Measurements from ENCODE around the gene C10orf105. TPM values are rescaled to one million over a fixed set of nuclear protein-coding genes. Genes with fewer than 3 reads are reported as not detected.

C10orf105 gene, protein sequence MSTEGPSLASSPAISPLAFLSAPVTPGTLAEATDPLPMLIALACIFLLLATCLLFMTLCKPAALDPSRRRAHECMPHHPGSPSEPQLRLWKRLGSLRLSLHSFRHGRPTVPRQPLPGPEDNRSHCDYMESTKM
- total RNA-seq (2022) (not detected in 2 replicates), Bru-seq, nascent RNA (percentile 3 among the genes with signal in this experiment), BruChase-seq, experiment 1, labeled RNA remaining after a 2-hour chase (percentile 6 among the genes with signal in this experiment), BruChase-seq, experiment 2, labeled RNA remaining after a 6-hour chase (percentile 18 among the genes with signal in this experiment)
- long read RNA-seq, result 0 reads

DNA sequence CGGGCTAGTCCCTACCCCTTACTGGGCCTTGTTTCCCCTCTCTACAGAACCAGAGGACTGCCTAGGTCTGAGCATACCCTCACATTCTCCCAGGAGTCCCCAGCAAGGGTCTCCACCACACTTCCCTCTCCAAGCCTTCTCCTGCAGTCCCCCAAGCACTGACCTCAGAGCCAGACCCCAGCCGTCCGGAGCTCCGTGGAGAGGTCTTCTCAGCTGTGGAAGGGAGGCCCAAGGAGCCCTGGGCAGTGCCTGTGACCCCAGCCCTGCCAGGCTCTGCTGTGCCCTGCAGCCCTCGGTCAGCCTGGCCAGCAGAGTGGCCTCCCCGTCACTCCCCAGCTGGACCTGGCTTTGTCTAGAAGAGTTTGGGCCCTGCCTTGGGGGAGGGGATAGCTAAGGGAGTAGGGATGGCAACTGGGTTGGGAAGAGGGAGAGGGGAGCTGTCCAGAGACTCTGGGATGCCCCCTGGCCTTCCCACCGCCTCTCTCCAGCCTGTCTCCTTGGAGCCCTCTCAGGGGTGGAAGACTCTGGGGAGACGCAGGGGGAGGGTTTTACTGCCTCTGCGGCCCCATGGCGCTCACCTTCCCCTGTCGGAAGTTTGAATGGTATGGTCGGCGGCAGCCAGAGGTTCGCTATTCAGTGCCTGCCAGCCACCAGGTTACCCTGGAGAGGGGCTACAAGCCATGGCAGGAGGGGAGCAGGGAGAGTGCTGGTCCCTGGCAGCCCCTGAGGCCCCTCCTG, at the start of gene C10orf105:
C10orf105 (minus strand) TSS at position 315 of the 738 bp plus-strand sequence. CDS start 3,441 bp downstream, outside the sequence.
- BruUV-seq (replicated peaks), result no TSS peak
- POLR2A ChIA-PET, result no interaction called here
- intact Hi-C loops (cut with micrococcal nuclease; ENCODE audit: unreplicated experiment), result no loop called here

DNA sequence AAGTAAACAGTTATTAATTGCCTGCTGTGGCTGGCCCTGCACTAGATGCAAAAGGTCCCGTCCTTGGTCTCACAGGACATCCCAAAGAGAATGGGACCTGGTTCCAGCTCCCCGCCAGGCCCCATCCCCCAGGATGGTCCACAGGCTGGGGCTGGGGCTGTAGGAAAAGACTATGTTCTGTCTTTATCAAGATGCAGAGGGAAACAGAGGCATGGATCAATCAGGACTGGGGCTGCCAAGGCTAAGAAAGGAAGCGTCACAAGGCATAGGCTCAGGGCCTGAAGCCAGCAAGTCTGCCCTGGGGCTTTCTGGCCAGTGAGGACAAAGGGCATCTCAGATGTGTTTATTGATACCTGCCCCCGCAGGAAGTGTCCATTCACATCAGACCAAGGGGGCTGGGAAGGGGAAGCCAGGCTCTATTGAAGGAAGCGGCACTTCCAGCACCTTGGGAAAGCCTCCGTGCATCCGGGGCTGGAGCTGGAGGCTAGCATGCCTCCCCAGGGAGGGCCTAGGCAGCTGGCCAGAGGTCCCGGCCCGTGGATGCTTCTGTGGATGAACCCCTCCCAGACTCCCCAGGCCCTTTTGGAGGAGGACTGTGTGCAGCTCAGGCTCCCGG, 48.0 kb upstream of the C10orf105 start:
- ChIA-PET CTCF (interaction anchor here (0.6 to 2.3 kb wide), 11 partner anchors 10 to 1762 kb away, joined by 3 to 12 read pairs (median 4); no protein-coding TSS in a partner anchor), POLR2A (interaction anchor here (0.9 to 1.6 kb wide), 5 partner anchors 10 to 1728 kb away, joined by 3 to 7 read pairs (median 4); partner anchors contain the start of genes PPP3CB and PSAP)
- TF ChIP-seq, protein P1, sequence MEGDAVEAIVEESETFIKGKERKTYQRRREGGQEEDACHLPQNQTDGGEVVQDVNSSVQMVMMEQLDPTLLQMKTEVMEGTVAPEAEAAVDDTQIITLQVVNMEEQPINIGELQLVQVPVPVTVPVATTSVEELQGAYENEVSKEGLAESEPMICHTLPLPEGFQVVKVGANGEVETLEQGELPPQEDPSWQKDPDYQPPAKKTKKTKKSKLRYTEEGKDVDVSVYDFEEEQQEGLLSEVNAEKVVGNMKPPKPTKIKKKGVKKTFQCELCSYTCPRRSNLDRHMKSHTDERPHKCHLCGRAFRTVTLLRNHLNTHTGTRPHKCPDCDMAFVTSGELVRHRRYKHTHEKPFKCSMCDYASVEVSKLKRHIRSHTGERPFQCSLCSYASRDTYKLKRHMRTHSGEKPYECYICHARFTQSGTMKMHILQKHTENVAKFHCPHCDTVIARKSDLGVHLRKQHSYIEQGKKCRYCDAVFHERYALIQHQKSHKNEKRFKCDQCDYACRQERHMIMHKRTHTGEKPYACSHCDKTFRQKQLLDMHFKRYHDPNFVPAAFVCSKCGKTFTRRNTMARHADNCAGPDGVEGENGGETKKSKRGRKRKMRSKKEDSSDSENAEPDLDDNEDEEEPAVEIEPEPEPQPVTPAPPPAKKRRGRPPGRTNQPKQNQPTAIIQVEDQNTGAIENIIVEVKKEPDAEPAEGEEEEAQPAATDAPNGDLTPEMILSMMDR (IDR thresholded peaks at IDR 0.05; ENCODE audit: insufficient read depth in 1 of 2, low read depth in 1 of 2, low read length in 1 of 2, severe bottlenecking in 1 of 2, unreplicated experiment in 1 of 2), result no peak
- no TSS peak for BruUV-seq (replicated peaks)
- peaks cover 70% of the 10 kb centered on the region for H3K4me1 ChIP-seq
- Mint-ChIP-seq H3K27me3 (ENCODE audit: insufficient read depth, unreplicated experiment) (no peaks in the 10 kb centered on the region), H3K36me3 (ENCODE audit: insufficient read depth, unreplicated experiment) (peaks cover 15% of the 10 kb centered on the region), H3K4me3 (ENCODE audit: unreplicated experiment) (peak overlapping the region; percentile 64), H3K9me3 (ENCODE audit: unreplicated experiment) (no peaks in the 10 kb centered on the region), H3K4me1 (ENCODE audit: low read depth, unreplicated experiment) (peaks cover 41% of the 10 kb centered on the region), H3K27ac (ENCODE audit: unreplicated experiment) (peak overlapping the region; percentile 98)
- no peaks in the 10 kb centered on the region; the same call in 1 of the 2 replicates for H3K36me3 ChIP-seq (ENCODE audit: control insufficient read depth, insufficient read depth, low read length)
- no peaks in the 10 kb centered on the region for H3K27me3 ChIP-seq (replicated peaks; ENCODE audit: control insufficient read depth, insufficient read depth, low read length)
- intact Hi-C loops (cut with micrococcal nuclease; ENCODE audit: unreplicated experiment), result no loop called here
- peak; percentile 79 to 93 for DNase-seq
- no peak overlapping the region for H3K4me3 ChIP-seq (ENCODE audit: low read depth, low read length)
- no peaks in the 10 kb centered on the region for H3K9me3 ChIP-seq

More for the DNA sequence above, at the start of gene C10orf105:
- H3K4me3 ChIP-seq (ENCODE audit: low read depth, low read length), result no peak within 1 kb of the TSS
- Mint-ChIP-seq H3K27ac (ENCODE audit: unreplicated experiment) (no peak within 1 kb of the TSS), H3K9me3 (ENCODE audit: unreplicated experiment) (peaks cover 8% of the 10 kb centered on the region), H3K4me3 (ENCODE audit: unreplicated experiment) (no peak within 1 kb of the TSS), H3K27me3 (ENCODE audit: insufficient read depth, unreplicated experiment) (no peaks in the 10 kb centered on the region), H3K36me3 (ENCODE audit: insufficient read depth, unreplicated experiment) (no peaks in the 10 kb centered on the region), H3K4me1 (ENCODE audit: low read depth, unreplicated experiment) (no peaks in the 10 kb centered on the region)
- CTCF ChIA-PET, result interaction anchor here (0.5 to 1.8 kb wide), 6 partner anchors 11 to 329 kb away, joined by 3 to 6 read pairs (median 5); partner anchors contain the start of gene VSIR
- no peaks in the 10 kb centered on the region for H3K36me3 ChIP-seq (ENCODE audit: control insufficient read depth, insufficient read depth, low read length)
- no peaks in the 10 kb centered on the region for H3K9me3 ChIP-seq
- H3K27me3 ChIP-seq (replicated peaks; ENCODE audit: control insufficient read depth, insufficient read depth, low read length), result 0 out of 2 replicates have a peak, but pooled peaks cover 1% of the 10 kb centered on the region
- TF ChIP-seq, protein P1 (IDR thresholded peaks at IDR 0.05; ENCODE audit: insufficient read depth in 1 of 2, low read depth in 1 of 2, low read length in 1 of 2, severe bottlenecking in 1 of 2, unreplicated experiment in 1 of 2), result no peak
- DNase-seq, result no peak
- no peaks in the 10 kb centered on the region for H3K4me1 ChIP-seq
